Neural cell (in vitro differentiated cells): ENCODE measurements around the gene TNRC6A. TPM values are rescaled to one million over a fixed set of nuclear protein-coding genes. Genes with fewer than 3 reads are reported as not detected.

ENCODE experiments used
- H2AFZ ChIP-seq: fragments of 200-600, 300-800 bp; sonication (generic), shearing (Covaris generic); 2 replicates; pipeline ENCODE4 v1.6.0; 2014; ENCODE audit warnings: low read depth, mild to moderate bottlenecking, antibody characterized with exemption, low read length, moderate library complexity
- H3F3A ChIP-seq: fragments of 200-600 bp; shearing (Covaris generic); 2 replicates; pipeline ENCODE4 v1.6.1; 2016; ENCODE audit warnings: mild to moderate bottlenecking, moderate library complexity, mixed read lengths, antibody characterized with exemption, low read length; ENCODE audit not compliant: insufficient read depth, poor library complexity, severe bottlenecking
- H3K27ac ChIP-seq: fragments of 200-600, 300-800 bp; sonication (generic), shearing (Covaris generic); 2 replicates; pipeline ENCODE4 v1.5.1; 2014; ENCODE audit warnings: mild to moderate bottlenecking, low read length, moderate library complexity
- H3K27me3 ChIP-seq: fragments of 300-800, 200-600 bp; sonication (generic), shearing (Covaris generic); 2 replicates; pipeline ENCODE4 v1.6.0; 2014; ENCODE audit warnings: mild to moderate bottlenecking, low read depth, low read length, moderate library complexity; ENCODE audit not compliant: insufficient read depth
- H3K36me3 ChIP-seq: fragments of 300-800, 200-600 bp; sonication (generic), shearing (Covaris generic); 2 replicates; pipeline ENCODE4 v1.5.1; 2014; ENCODE audit warnings: mild to moderate bottlenecking, antibody characterized with exemption, low read length, moderate library complexity; ENCODE audit not compliant: insufficient read depth
- H3K4me2 ChIP-seq: fragments of 300-800, 200-600 bp; sonication (generic), shearing (Covaris generic); 2 replicates; pipeline ENCODE4 v1.6.0; 2014; ENCODE audit warnings: mild to moderate bottlenecking, low read length
- H3K4me3 ChIP-seq: fragments of 300-800, 200-600 bp; sonication (generic), shearing (Covaris generic); 2 replicates; pipeline ENCODE4 v1.5.1; 2014; ENCODE audit warnings: mild to moderate bottlenecking, low read length, moderate library complexity
- H3K79me2 ChIP-seq: fragments of 200-600 bp; shearing (Covaris generic); replicated peaks from 2 replicates; pipeline ENCODE4 v1.6.0; 2014; ENCODE audit warnings: mild to moderate bottlenecking, low read length, moderate library complexity; ENCODE audit not compliant: insufficient read depth
- H3K9ac ChIP-seq: fragments of 300-800, 200-600 bp; sonication (generic), shearing (Covaris generic); 2 replicates; pipeline ENCODE4 v1.6.1; 2016; ENCODE audit warnings: mild to moderate bottlenecking, low read length, mixed read lengths
- H3K9me2 ChIP-seq: fragments of 200-600 bp; shearing (Covaris generic); 2 replicates; pipeline ENCODE4 v1.6.1; 2016; ENCODE audit warnings: mild to moderate bottlenecking, low read length, mixed read lengths; ENCODE audit not compliant: insufficient read depth
- H3K9me3 ChIP-seq: fragments of 200-600, 300-800 bp; sonication (generic), shearing (Covaris generic); 2 replicates; pipeline ENCODE4 v1.6.1; 2016; ENCODE audit warnings: mild to moderate bottlenecking, mixed run types, low read length, moderate library complexity, mixed read lengths
- H4K20me1 ChIP-seq: fragments of 200-600 bp; shearing (Covaris generic); 2 replicates; pipeline ENCODE4 v1.6.1; 2016; ENCODE audit warnings: mild to moderate bottlenecking, mixed run types; ENCODE audit not compliant: insufficient read depth
- EP300 ChIP-seq: fragments of 450-650 bp; conservative IDR thresholded peaks from 2 replicates; pipeline ENCODE4 v1.6.1; 2014; ENCODE audit warnings: antibody characterized with exemption, mild to moderate bottlenecking, moderate library complexity; ENCODE audit not compliant: poor library complexity, severe bottlenecking
- EZH2 ChIP-seq: fragments of 200-600, 300-800 bp; shearing (Covaris generic), sonication (generic); IDR thresholded peaks from 2 replicates; pipeline ENCODE4 v1.6.1; 2014; ENCODE audit warnings: antibody characterized with exemption, low read length, borderline replicate concordance, mild to moderate bottlenecking; ENCODE audit not compliant: insufficient read depth, poor library complexity, severe bottlenecking
- MXI1 ChIP-seq: fragments of 450-650 bp; conservative IDR thresholded peaks from 2 replicates; pipeline ENCODE4 v1.6.1; 2014; ENCODE audit warnings: antibody characterized with exemption, mild to moderate bottlenecking; ENCODE audit not compliant: poor library complexity, severe bottlenecking
- POLR2AphosphoS5 ChIP-seq: IDR thresholded peaks from 2 replicates; pipeline ENCODE4 v1.6.1; 2012
- RAD21 ChIP-seq: fragments of 450-650 bp; conservative IDR thresholded peaks from 2 replicates; pipeline ENCODE4 v1.6.1; 2014; ENCODE audit warnings: antibody characterized with exemption, mild to moderate bottlenecking, moderate library complexity
- REST ChIP-seq: IDR thresholded peaks from 2 replicates; pipeline ENCODE4 v1.6.1; 2012; ENCODE audit warnings: borderline replicate concordance
- SMC3 ChIP-seq: fragments of 450-650 bp; conservative IDR thresholded peaks from 2 replicates; pipeline ENCODE4 v1.6.1; 2014; ENCODE audit warnings: antibody characterized with exemption, mild to moderate bottlenecking, moderate library complexity; ENCODE audit not compliant: poor library complexity
- TAF1 ChIP-seq: IDR thresholded peaks from 2 replicates; pipeline ENCODE4 v1.6.1; 2012; ENCODE audit warnings: low read depth
- polyA plus RNA-seq: library from polyadenylated mRNA; depleted of rRNA; stranded (reverse); fragments of >200 nt; gene quantifications from 2 replicates; pipeline ENCODE4 v1.2.3, GENCODE V29; 2014
- TF ChIP-seq, protein P1 (sequence below): fragments of 450-650 bp; IDR thresholded peaks from 2 replicates; pipeline ENCODE4 v1.5.1; 2014; ENCODE audit warnings: antibody characterized with exemption, mild to moderate bottlenecking, moderate library complexity; ENCODE audit not compliant: poor library complexity, severe bottlenecking

The TNRC6A gene
- polyA plus RNA-seq, 1 donor from 2014 or later: 32.1 TPM

GRCh38 chr16:24758373-24758772 lies 28.9 kb downstream of the TNRC6A start:
- Histone ChIP-seq H3K79me2 (peaks cover 70% of the 10 kb centered on the region), H3F3A (no peaks in the 10 kb centered on the region)

GRCh38 chr16:24759006-24759405 lies 29.6 kb downstream of the TNRC6A start:
- Histone ChIP-seq H3F3A (no peaks in the 10 kb centered on the region), H3K9ac (no peak overlapping the region), H2AFZ (no peak overlapping the region), H3K27ac (no peak overlapping the region), H3K9me3 (no peaks in the 10 kb centered on the region), H4K20me1 (peaks cover 14% of the 10 kb centered on the region), H3K27me3 (no peaks in the 10 kb centered on the region), H3K36me3 (no peaks in the 10 kb centered on the region), H3K4me2 (no peak overlapping the region), H3K4me3 (no peak overlapping the region), H3K9me2 (no peaks in the 10 kb centered on the region), H3K79me2 (peaks cover 64% of the 10 kb centered on the region)
- TF ChIP-seq RAD21 (no peak), MXI1 (no peak), REST (no peak), EZH2 (no peak), POLR2AphosphoS5 (no peak), TAF1 (no peak), EP300 (no peak)
- TF ChIP-seq, protein P1, sequence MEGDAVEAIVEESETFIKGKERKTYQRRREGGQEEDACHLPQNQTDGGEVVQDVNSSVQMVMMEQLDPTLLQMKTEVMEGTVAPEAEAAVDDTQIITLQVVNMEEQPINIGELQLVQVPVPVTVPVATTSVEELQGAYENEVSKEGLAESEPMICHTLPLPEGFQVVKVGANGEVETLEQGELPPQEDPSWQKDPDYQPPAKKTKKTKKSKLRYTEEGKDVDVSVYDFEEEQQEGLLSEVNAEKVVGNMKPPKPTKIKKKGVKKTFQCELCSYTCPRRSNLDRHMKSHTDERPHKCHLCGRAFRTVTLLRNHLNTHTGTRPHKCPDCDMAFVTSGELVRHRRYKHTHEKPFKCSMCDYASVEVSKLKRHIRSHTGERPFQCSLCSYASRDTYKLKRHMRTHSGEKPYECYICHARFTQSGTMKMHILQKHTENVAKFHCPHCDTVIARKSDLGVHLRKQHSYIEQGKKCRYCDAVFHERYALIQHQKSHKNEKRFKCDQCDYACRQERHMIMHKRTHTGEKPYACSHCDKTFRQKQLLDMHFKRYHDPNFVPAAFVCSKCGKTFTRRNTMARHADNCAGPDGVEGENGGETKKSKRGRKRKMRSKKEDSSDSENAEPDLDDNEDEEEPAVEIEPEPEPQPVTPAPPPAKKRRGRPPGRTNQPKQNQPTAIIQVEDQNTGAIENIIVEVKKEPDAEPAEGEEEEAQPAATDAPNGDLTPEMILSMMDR: no peak

More at GRCh38 chr16:24758373-24758772, 28.9 kb downstream of the TNRC6A start:
- no peak overlapping the region for H3K9ac ChIP-seq
- no peaks in the 10 kb centered on the region for H3K9me3 ChIP-seq
- no peak for TF ChIP-seq REST
- no peak for TF ChIP-seq MXI1
- TF ChIP-seq EZH2: no peak
- TF ChIP-seq, protein P1: no peak
- TF ChIP-seq EP300: no peak
- no peak for TF ChIP-seq SMC3
- no peak for TF ChIP-seq POLR2AphosphoS5
- no peak for TF ChIP-seq TAF1
- no peak for TF ChIP-seq RAD21
- H3K36me3 ChIP-seq: no peaks in the 10 kb centered on the region
- H3K4me3 ChIP-seq: no peak overlapping the region
- no peak overlapping the region for H3K27ac ChIP-seq
- H2AFZ ChIP-seq: no peak overlapping the region
- H4K20me1 ChIP-seq: peaks cover 14% of the 10 kb centered on the region
- no peak overlapping the region for H3K4me2 ChIP-seq
- H3K9me2 ChIP-seq: no peaks in the 10 kb centered on the region
- no peaks in the 10 kb centered on the region for H3K27me3 ChIP-seq
